Ishikawa (cell line): ENCODE data around the gene QRFPR.

Source experiments
- CEBPB ChIP-seq: IDR thresholded peaks from 2 replicates; pipeline ENCODE4 v1.6.1; 2012
- CREB1 ChIP-seq: IDR thresholded peaks from 2 replicates; pipeline ENCODE4 v1.6.1; 2012; ENCODE audit warnings: low read depth
- EGR1 ChIP-seq: IDR thresholded peaks from 2 replicates; pipeline ENCODE4 v1.6.1; 2012
- EP300 ChIP-seq: IDR thresholded peaks from 2 replicates; pipeline ENCODE4 v1.6.1; 2012; ENCODE audit warnings: borderline replicate concordance
- FOXM1 ChIP-seq: IDR thresholded peaks from 2 replicates; pipeline ENCODE4 v1.6.1; 2012; ENCODE audit warnings: low read depth, borderline replicate concordance
- NFIC ChIP-seq: IDR thresholded peaks from 2 replicates; pipeline ENCODE4 v1.6.1; 2012
- RAD21 ChIP-seq: IDR thresholded peaks from 2 replicates; pipeline ENCODE4 v1.6.1; 2012; ENCODE audit warnings: low read depth
- TAF1 ChIP-seq: IDR thresholded peaks from 2 replicates; pipeline ENCODE4 v1.6.1; 2012; ENCODE audit warnings: low read depth, mild to moderate bottlenecking
- TCF12 ChIP-seq: IDR thresholded peaks from 2 replicates; pipeline ENCODE4 v1.6.1; 2012; ENCODE audit warnings: low read depth
- TEAD4 ChIP-seq: IDR thresholded peaks from 2 replicates; pipeline ENCODE4 v1.6.1; 2012
- YY1 ChIP-seq: IDR thresholded peaks from 2 replicates; pipeline ENCODE4 v1.6.1; 2012; ENCODE audit warnings: low read depth
- ZBTB7A ChIP-seq: IDR thresholded peaks from 2 replicates; pipeline ENCODE4 v1.6.1; 2012; ENCODE audit warnings: low read depth
- TF ChIP-seq, protein P1 (sequence below): IDR thresholded peaks from 2 replicates; pipeline ENCODE4 v1.6.1; 2012; ENCODE audit warnings: low read depth, mild to moderate bottlenecking
- TF ChIP-seq, protein P2 (sequence below): IDR thresholded peaks from 2 replicates; pipeline ENCODE4 v1.6.1; 2012
- TF ChIP-seq, protein P3 (sequence below): IDR thresholded peaks from 2 replicates; pipeline ENCODE4 v1.6.1; 2012

The QRFPR gene

DNA sequence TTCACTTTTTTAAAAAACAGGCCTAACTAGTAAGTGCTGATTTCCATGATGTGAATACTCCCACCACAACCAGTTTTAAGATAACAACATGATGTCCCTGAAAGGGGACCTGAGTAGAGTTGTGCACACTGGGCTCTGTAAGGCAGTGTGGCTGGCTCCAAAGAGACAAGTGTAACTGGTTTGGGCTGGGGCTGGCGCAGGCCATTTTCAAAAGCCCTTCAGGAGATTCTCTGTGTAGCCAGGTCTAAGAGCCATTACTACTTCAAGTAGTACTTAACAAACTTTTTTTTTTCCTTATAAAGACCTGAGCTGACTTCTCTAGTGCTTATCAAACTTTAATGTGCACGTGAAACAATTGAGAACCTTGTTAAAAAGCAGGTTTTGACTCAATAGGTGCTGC lies 4.3 kb downstream of the QRFPR start:
- TF ChIP-seq CEBPB (no peak), CREB1 (no peak), YY1 (no peak), EGR1 (no peak), TEAD4 (no peak), TCF12 (no peak), ZBTB7A (no peak), RAD21 (no peak), EP300 (no peak), TAF1 (no peak)
- TF ChIP-seq, protein P1, sequence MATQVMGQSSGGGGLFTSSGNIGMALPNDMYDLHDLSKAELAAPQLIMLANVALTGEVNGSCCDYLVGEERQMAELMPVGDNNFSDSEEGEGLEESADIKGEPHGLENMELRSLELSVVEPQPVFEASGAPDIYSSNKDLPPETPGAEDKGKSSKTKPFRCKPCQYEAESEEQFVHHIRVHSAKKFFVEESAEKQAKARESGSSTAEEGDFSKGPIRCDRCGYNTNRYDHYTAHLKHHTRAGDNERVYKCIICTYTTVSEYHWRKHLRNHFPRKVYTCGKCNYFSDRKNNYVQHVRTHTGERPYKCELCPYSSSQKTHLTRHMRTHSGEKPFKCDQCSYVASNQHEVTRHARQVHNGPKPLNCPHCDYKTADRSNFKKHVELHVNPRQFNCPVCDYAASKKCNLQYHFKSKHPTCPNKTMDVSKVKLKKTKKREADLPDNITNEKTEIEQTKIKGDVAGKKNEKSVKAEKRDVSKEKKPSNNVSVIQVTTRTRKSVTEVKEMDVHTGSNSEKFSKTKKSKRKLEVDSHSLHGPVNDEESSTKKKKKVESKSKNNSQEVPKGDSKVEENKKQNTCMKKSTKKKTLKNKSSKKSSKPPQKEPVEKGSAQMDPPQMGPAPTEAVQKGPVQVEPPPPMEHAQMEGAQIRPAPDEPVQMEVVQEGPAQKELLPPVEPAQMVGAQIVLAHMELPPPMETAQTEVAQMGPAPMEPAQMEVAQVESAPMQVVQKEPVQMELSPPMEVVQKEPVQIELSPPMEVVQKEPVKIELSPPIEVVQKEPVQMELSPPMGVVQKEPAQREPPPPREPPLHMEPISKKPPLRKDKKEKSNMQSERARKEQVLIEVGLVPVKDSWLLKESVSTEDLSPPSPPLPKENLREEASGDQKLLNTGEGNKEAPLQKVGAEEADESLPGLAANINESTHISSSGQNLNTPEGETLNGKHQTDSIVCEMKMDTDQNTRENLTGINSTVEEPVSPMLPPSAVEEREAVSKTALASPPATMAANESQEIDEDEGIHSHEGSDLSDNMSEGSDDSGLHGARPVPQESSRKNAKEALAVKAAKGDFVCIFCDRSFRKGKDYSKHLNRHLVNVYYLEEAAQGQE = no peak
- TF ChIP-seq, protein P2, sequence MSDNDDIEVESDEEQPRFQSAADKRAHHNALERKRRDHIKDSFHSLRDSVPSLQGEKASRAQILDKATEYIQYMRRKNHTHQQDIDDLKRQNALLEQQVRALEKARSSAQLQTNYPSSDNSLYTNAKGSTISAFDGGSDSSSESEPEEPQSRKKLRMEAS = no peak
- TF ChIP-seq, protein P3, sequence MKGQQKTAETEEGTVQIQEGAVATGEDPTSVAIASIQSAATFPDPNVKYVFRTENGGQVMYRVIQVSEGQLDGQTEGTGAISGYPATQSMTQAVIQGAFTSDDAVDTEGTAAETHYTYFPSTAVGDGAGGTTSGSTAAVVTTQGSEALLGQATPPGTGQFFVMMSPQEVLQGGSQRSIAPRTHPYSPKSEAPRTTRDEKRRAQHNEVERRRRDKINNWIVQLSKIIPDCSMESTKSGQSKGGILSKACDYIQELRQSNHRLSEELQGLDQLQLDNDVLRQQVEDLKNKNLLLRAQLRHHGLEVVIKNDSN = no peak

DNA sequence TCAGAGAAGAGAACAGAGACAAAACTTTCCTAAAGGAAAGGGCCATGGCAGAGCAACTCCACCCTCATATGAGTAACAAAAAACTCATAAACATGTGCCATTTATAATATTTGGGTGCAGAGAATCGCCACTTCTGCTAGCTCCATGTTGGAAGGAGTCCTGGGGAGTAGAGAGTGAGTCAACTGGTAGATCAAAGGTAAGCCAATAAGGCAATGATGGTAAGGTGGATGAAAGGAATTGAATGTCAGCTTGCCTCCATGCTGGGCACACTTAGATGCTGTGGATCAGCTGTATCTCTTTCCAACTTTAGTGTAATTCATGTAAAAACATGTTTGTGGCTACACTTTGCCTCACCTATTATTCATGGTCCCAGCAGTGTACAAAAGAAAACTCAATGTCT lies 4.7 kb downstream of the QRFPR start:
- no peak for TF ChIP-seq RAD21
- TF ChIP-seq, protein P2 = no peak
- TF ChIP-seq TEAD4 = no peak
- no peak for TF ChIP-seq ZBTB7A
- TF ChIP-seq, protein P3 = no peak
- TF ChIP-seq TCF12 = no peak
- TF ChIP-seq EP300 = no peak
- no peak for TF ChIP-seq FOXM1
- TF ChIP-seq CEBPB = no peak

- TF ChIP-seq FOXM1 (no peak), TAF1 (no peak), RAD21 (no peak), TEAD4 (no peak)
- TF ChIP-seq, protein P2 = no peak
- TF ChIP-seq, protein P1 = no peak
Measured at GRCh38 chr4:121375262-121375661, 5.6 kb downstream of the QRFPR start.

DNA sequence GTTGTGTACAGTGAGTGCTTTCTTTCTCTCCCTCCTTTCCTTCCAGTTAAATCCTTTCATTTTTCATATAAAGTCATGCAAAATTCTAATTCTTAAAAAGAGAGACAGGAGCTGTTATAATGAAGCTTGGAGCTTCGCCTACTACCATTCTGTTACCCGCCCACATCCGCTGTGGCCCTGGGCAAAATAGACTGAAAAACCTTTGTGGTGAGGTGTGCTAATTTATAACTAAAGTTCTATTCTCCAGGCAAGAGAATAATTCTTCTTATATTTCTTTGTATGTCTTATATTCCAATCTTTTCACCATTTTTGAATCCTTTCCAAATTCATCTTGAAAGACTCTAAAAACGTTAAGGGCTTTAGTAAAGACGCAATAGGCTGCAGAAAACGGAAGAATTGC lies 7.0 kb downstream of the QRFPR start:
- TF ChIP-seq YY1 (no peak), RAD21 (no peak), EP300 (no peak), FOXM1 (no peak), CEBPB (no peak), TEAD4 (no peak), NFIC (no peak), EGR1 (no peak), CREB1 (no peak), TAF1 (no peak)
- TF ChIP-seq, protein P2 = no peak
- TF ChIP-seq, protein P1 = no peak
